BJ (cell line): Measurements from ENCODE around the gene EYA2. TPM values are rescaled to one million over a fixed set of nuclear protein-coding genes. Genes with fewer than 3 reads are reported as not detected.
"Not testable (repeated sequence)": the region's sequence is repeated elsewhere in the genome, so short reads cannot be mapped to it uniquely, and the experiment has no call there.

Experiments used
- CTCF ChIA-PET: fragments of 350-600 bp; formaldehyde crosslinking; extraction: SDS; loops from one replicate; lab custom pipeline; 2021; ENCODE audit warnings: antibody characterized with exemption, inconsistent platforms; lab: Yijun Ruan, JAX
- POLR2A ChIA-PET: fragments of 300-600 bp; sonication (Branson Sonifier 250); formaldehyde crosslinking; extraction: SDS; loops from one replicate; lab custom pipeline; 2021; ENCODE audit warnings: antibody characterized with exemption; lab: Charles Lee
- DNase-seq: peaks from one replicate; pipeline ENCODE4 v3.0.0-alpha.2; 2011; ENCODE audit warnings: low read depth
- H3K27me3 ChIP-seq: 2 replicates; pipeline ENCODE4 v1.6.0; 2011; ENCODE audit warnings: low read length; ENCODE audit not compliant: control insufficient read depth, insufficient read depth
- H3K36me3 ChIP-seq: 2 replicates; pipeline ENCODE4 v1.5.1; 2011; ENCODE audit warnings: low read length; ENCODE audit not compliant: control insufficient read depth, insufficient read depth
- H3K4me3 ChIP-seq: 2 replicates; pipeline ENCODE4 v1.5.1; 2011; ENCODE audit warnings: low read depth, mild to moderate bottlenecking, control low read depth, low read length
- polyA plus RNA-seq: library from polyadenylated mRNA; depleted of rRNA; stranded (reverse); fragments of >200 nt; gene quantifications from 2 replicates; pipeline ENCODE4 v1.2.3, GENCODE V29; 2011
- TF ChIP-seq, protein P1 (sequence below): IDR thresholded peaks from 2 replicates; pipeline ENCODE4 v1.5.1; 2011; ENCODE audit warnings: low read depth, mild to moderate bottlenecking, control low read depth, inconsistent platforms, low read length, moderate library complexity; ENCODE audit not compliant: insufficient read depth

The EYA2 gene
- polyA plus RNA-seq, 1 experiment = 1.5 TPM

DNA sequence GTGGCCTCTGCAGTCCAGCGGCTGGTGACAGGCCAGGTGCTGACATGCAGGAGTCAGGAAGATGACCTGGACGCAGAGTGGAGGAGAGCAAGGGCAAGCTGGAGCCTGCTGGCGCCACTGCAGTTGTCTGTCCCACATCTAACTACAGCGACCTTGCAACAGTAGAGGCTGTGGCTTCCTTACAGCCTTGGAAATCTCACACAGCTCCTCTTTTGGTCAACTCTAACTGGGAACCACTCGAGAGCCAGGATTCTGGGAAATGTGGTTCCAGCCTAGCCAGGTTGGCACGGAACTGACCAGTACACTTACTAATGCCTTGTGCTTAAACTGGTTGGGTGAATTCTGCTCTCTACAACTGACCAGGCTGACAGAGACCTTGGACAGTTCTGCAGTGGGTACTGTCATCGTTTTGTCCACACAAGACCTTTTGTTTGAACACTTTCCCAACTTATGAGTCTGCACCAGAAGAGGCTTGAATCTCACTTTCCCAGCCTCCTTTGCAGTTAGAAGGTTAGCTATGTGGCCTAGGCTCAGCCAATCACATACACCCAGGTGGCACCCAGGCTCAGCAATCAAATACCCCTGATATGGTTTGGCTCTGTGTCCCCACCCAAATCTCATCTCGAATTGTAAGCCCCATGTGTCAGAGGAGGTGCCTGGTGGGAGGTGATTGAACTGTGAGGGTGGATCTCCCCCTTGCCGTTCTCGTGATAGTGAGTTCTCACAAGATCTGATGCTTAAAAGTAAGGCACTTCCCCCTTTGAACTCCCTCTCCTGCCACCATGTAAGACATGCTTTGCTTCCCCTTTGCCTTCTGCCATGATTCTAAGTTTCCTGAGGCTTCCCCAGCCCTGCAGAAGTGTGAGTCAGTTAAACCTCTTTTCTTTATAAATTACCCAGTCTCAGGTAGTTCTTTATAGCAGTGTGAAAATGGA is 308.4 kb downstream of the EYA2 start:
- DNase-seq = no peak
- TF ChIP-seq, protein P1, sequence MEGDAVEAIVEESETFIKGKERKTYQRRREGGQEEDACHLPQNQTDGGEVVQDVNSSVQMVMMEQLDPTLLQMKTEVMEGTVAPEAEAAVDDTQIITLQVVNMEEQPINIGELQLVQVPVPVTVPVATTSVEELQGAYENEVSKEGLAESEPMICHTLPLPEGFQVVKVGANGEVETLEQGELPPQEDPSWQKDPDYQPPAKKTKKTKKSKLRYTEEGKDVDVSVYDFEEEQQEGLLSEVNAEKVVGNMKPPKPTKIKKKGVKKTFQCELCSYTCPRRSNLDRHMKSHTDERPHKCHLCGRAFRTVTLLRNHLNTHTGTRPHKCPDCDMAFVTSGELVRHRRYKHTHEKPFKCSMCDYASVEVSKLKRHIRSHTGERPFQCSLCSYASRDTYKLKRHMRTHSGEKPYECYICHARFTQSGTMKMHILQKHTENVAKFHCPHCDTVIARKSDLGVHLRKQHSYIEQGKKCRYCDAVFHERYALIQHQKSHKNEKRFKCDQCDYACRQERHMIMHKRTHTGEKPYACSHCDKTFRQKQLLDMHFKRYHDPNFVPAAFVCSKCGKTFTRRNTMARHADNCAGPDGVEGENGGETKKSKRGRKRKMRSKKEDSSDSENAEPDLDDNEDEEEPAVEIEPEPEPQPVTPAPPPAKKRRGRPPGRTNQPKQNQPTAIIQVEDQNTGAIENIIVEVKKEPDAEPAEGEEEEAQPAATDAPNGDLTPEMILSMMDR = no peak
- ChIA-PET CTCF (interaction anchor here (1.1 to 3.8 kb wide), 4 partner anchors 9 to 181 kb away, joined by 3 to 42 read pairs (median 15); no protein-coding TSS in a partner anchor), POLR2A (no interaction called here)
- H3K27me3 ChIP-seq = no peaks in the 10 kb centered on the region
- no peak overlapping the region for H3K4me3 ChIP-seq
- H3K36me3 ChIP-seq = no peaks in the 10 kb centered on the region

DNA sequence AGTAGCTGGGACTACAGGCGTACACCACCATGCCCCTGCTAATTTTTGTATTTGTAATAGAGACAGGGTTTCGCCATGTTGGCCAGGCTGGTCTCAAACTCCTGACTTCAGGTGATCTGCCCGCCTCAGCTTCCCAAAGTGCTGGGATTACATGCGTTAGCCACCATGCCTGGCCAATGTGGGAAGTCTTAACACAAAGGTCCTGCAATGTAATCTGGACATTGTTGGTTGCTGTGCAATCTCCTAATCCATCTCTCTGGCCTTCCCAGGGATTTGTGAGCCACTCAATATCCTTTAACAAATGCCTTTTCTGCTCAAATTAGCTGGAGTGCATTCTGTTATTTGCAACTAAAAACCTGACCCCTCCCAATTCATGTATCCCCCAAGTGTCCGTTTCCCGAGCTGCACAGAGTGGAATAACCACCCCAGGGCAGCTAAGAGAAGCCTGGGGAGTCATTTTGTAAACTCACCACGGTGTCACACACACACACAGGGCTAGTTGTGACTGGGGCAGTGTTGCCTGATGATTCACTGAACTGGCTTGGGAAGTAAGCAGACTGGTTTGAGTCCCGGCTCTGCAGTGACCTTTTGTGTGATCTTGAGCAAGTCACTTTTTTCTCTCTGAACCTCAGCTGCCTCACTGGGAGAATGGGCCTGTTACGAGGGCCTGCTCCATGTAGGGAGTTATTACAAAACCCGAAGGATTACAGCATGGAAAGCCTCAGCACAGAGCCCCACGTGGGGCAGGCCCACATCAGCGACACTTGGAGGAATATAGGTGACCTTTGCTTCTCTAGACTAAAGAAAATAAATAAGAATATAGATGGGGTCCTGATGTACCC is 309.6 kb downstream of the EYA2 start:
- ChIA-PET POLR2A (interaction anchor here (0.6 kb wide), 1 partner anchor 297 kb away, joined by 3 read pairs; no protein-coding TSS in a partner anchor), CTCF (interaction anchor here (1.1 to 5.9 kb wide), 6 partner anchors 8 to 417 kb away, joined by 3 to 68 read pairs (median 16); no protein-coding TSS in a partner anchor)
- H3K4me3 ChIP-seq = no peak overlapping the region
- no peaks in the 10 kb centered on the region for H3K27me3 ChIP-seq
- TF ChIP-seq, protein P1 = no peak
- no peak for DNase-seq
- peaks cover 5% of the 10 kb centered on the region for H3K36me3 ChIP-seq

DNA sequence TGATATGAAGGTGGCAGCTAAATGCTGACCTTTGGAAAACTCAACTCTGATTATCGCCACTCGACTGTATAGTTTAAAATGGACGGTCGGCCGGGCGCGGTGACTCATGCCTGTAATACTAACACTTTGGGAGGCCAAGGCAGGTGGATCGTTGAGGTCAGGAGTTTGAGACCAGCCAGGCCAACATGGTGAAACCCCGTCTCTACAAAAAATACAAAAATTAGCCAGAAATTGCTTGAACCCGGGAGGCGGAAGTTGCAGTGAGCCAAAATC is 310.1 kb downstream of the EYA2 start:
- H3K4me3 ChIP-seq, POLR2A ChIA-PET, H3K27me3 ChIP-seq, DNase-seq, H3K36me3 ChIP-seq: not testable (repeated sequence)
- CTCF ChIA-PET = interaction anchor here (0.9 to 5.9 kb wide), 10 partner anchors 8 to 487 kb away, joined by 3 to 68 read pairs (median 11); no protein-coding TSS in a partner anchor

DNA sequence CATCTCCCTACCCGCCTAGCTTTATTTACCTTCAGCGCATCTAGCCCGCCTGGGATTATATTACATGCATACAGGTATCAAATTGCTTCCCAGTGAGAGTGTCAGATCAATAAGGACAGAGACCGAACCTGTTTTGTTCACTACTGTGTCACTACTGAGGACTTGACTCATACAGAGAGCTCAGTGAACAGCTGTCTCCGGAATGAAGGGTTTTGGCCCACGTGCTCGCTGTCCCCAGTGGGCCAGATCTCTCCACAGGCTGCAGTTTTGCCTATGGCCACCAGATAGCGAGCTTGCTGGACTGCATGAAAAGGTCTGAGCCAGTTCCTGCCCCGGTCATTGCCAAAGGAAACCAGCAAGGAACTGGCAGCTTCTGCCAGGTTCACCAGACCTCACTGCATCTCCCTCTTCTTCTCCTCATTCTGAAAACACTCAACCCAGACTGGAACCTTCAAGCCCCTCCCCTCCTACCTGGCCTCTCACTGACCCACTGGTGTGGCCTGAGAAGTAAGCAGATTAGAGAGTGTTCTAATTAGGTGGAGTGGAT is 311.0 kb downstream of the EYA2 start:
- ChIA-PET POLR2A (no interaction called here), CTCF (interaction anchor here (0.9 to 5.9 kb wide), 17 partner anchors 8 to 487 kb away, joined by 3 to 68 read pairs (median 6); no protein-coding TSS in a partner anchor)
- peaks cover 11% of the 10 kb centered on the region for H3K36me3 ChIP-seq
- TF ChIP-seq, protein P1 = peak; percentile 92
- no peak for DNase-seq
- no peak overlapping the region for H3K4me3 ChIP-seq
- H3K27me3 ChIP-seq = no peaks in the 10 kb centered on the region

DNA sequence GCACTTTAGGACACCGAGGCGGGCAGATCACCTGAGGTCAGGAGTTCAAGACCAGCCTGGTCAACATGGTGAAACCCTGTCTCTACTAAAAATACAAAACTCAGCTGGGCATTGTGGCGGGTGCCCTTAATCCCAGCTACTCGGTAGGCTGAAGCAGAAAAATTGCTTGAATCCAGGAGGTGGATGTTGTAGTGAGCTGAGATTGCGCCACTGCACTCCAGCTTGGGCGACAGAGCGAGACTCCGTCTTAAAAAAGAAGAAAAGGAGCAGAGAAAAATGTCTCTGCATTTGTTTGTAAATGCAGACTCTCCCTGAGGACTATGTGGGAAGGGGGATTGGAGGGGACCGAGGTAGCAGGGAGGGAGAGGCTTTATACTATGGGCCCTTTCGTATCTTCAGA is 311.9 kb downstream of the EYA2 start:
- H3K36me3 ChIP-seq = peaks cover 12% of the 10 kb centered on the region
- CTCF ChIA-PET = interaction anchor here (0.6 to 5.9 kb wide), 12 partner anchors 10 to 454 kb away, joined by 3 to 68 read pairs (median 10); no protein-coding TSS in a partner anchor
- H3K4me3 ChIP-seq, POLR2A ChIA-PET, H3K27me3 ChIP-seq, DNase-seq: not testable (repeated sequence)
